Measurements from ENCODE around the gene ABAT.
A peak's percentile ranks its signal among the peaks of the same experiment; 100 is the strongest.

ABAT gene

GRCh38 chr16:8795091-8795490, 120.7 kb downstream of the ABAT start:
- Histone ChIP-seq H3K27ac (ENCODE audit: low read length) (no peak overlapping the region), H3K4me2 (ENCODE audit: low read length) (no peak overlapping the region), H4K20me1 (ENCODE audit: insufficient read depth, low read length) (peaks cover 9% of the 10 kb centered on the region; the same call in 1 of the 2 replicates), H3K9ac (ENCODE audit: low read length) (no peak overlapping the region), H3K4me3 (ENCODE audit: low read length) (no peak overlapping the region), H3K27me3 (ENCODE audit: low read depth, low read length) (no peaks in the 10 kb centered on the region), H3K79me2 (ENCODE audit: low read length) (peaks cover 54% of the 10 kb centered on the region), H2AFZ (ENCODE audit: low read depth, low read length) (no peak overlapping the region), H3K36me3 (replicated peaks; ENCODE audit: low read depth, low read length) (peaks cover 6% of the 10 kb centered on the region), H3K4me1 (ENCODE audit: low read length) (peaks cover 20% of the 10 kb centered on the region), H3K9me3 (ENCODE audit: insufficient read depth, low read length) (no peaks in the 10 kb centered on the region)
- TF ChIP-seq EZH2phosphoT487 (IDR thresholded peaks at IDR 0.05; ENCODE audit: low read depth) (no peak), CTCF (IDR thresholded peaks at IDR 0.05; ENCODE audit: low read depth, low read length) (no peak)

GRCh38 chr16:8795818-8796217, 121.4 kb downstream of the ABAT start:
- H3K4me3 ChIP-seq (ENCODE audit: low read length), result no peak overlapping the region
- no peak overlapping the region for H2AFZ ChIP-seq (ENCODE audit: low read depth, low read length)
- no peak overlapping the region for H3K9ac ChIP-seq (ENCODE audit: low read length)
- H3K27me3 ChIP-seq (ENCODE audit: low read depth, low read length), result no peaks in the 10 kb centered on the region
- H3K79me2 ChIP-seq (ENCODE audit: low read length), result peaks cover 61% of the 10 kb centered on the region
- H3K27ac ChIP-seq (ENCODE audit: low read length), result no peak overlapping the region
- H3K36me3 ChIP-seq (replicated peaks; ENCODE audit: low read depth, low read length), result peaks cover 6% of the 10 kb centered on the region
- H3K4me2 ChIP-seq (ENCODE audit: low read length), result peak overlapping the region; percentile 83; the same call in 1 of the 2 replicates
- H3K9me3 ChIP-seq (ENCODE audit: insufficient read depth, low read length), result no peaks in the 10 kb centered on the region
- TF ChIP-seq CTCF (IDR thresholded peaks at IDR 0.05; ENCODE audit: low read depth, low read length), result no peak
- no peak for TF ChIP-seq EZH2phosphoT487 (IDR thresholded peaks at IDR 0.05; ENCODE audit: low read depth)
- peaks cover 20% of the 10 kb centered on the region for H3K4me1 ChIP-seq (ENCODE audit: low read length)
- peaks cover 11% of the 10 kb centered on the region for H4K20me1 ChIP-seq (ENCODE audit: insufficient read depth, low read length)

- Histone ChIP-seq H4K20me1 (ENCODE audit: insufficient read depth, low read length) (peaks cover 16% of the 10 kb centered on the region), H3K27me3 (ENCODE audit: low read depth, low read length) (no peaks in the 10 kb centered on the region), H3K4me1 (ENCODE audit: low read length) (peaks cover 20% of the 10 kb centered on the region), H3K4me2 (ENCODE audit: low read length) (peak overlapping the region; percentile 83), H3K79me2 (ENCODE audit: low read length) (peaks cover 70% of the 10 kb centered on the region), H3K9ac (ENCODE audit: low read length) (peak overlapping the region; percentile 97), H3K36me3 (replicated peaks; ENCODE audit: low read depth, low read length) (peaks cover 12% of the 10 kb centered on the region), H3K27ac (ENCODE audit: low read length) (peak overlapping the region; percentile 39), H3K9me3 (ENCODE audit: insufficient read depth, low read length) (no peaks in the 10 kb centered on the region), H3K4me3 (ENCODE audit: low read length) (peak overlapping the region; percentile 99), H2AFZ (ENCODE audit: low read depth, low read length) (peak overlapping the region; percentile 55; the same call in 1 of the 2 replicates)
- TF ChIP-seq CTCF (IDR thresholded peaks at IDR 0.05; ENCODE audit: low read depth, low read length) (no peak), EZH2phosphoT487 (IDR thresholded peaks at IDR 0.05; ENCODE audit: low read depth) (no peak)
These were observed 122.3 kb downstream of the ABAT start for GRCh38 chr16:8796469-8797363.

- Histone ChIP-seq H3K4me2 (ENCODE audit: low read length) (peak within 1 kb of the TSS; percentile 94), H2AFZ (ENCODE audit: low read depth, low read length) (peak within 1 kb of the TSS; percentile 55; the same call in 1 of the 2 replicates), H3K4me1 (ENCODE audit: low read length) (peaks cover 20% of the 10 kb centered on the region), H3K4me3 (ENCODE audit: low read length) (peak within 1 kb of the TSS; percentile 99), H3K9me3 (ENCODE audit: insufficient read depth, low read length) (no peaks in the 10 kb centered on the region), H3K27me3 (ENCODE audit: low read depth, low read length) (no peaks in the 10 kb centered on the region), H3K79me2 (ENCODE audit: low read length) (peaks cover 78% of the 10 kb centered on the region), H3K36me3 (replicated peaks; ENCODE audit: low read depth, low read length) (peaks cover 18% of the 10 kb centered on the region), H3K9ac (ENCODE audit: low read length) (peak within 1 kb of the TSS; percentile 97), H3K27ac (ENCODE audit: low read length) (peak within 1 kb of the TSS; percentile 64), H4K20me1 (ENCODE audit: insufficient read depth, low read length) (peaks cover 16% of the 10 kb centered on the region)
- TF ChIP-seq CTCF (IDR thresholded peaks at IDR 0.05; ENCODE audit: low read depth, low read length) (no peak), EZH2phosphoT487 (IDR thresholded peaks at IDR 0.05; ENCODE audit: low read depth) (no peak)
These were observed 123.2 kb downstream of the ABAT start, which contains the start of the genes PMM2 and TMEM186 for GRCh38 chr16:8797364-8798173. PMM2 (plus strand) TSS chr16:8797839; CDS start chr16:8797883, 44 bp downstream. TMEM186 (minus strand) TSS chr16:8797639; CDS start chr16:8797614, 25 bp downstream.
